ENCODE data around the gene GPR132. TPM values are rescaled to one million over a fixed set of nuclear protein-coding genes. Genes with fewer than 3 reads are reported as not detected.

Gene GPR132
- total RNA-seq, 1 experiment from 2014 or later = 0.20 TPM

GRCh38 chr14:105093431-105094192 is 28.4 kb upstream of the GPR132 start:
- no peaks in the 10 kb centered on the region; a peak in 1 of 7 replicates for H3K36me3 Mint-ChIP-seq (ENCODE audit: insufficient read depth in 1 of 3, low read depth in 3 of 3)
- no peak overlapping the region for H3K56ac ChIP-seq (ENCODE audit: insufficient read length, low read depth, low read length)
- no peak overlapping the region for H4K8ac ChIP-seq (replicated peaks; ENCODE audit: insufficient read length, low read depth, low read length)
- H3K4me1 Mint-ChIP-seq = peaks cover 13 to 17% of the 10 kb centered on the region in 2 experiments
- peaks cover 3% of the 10 kb centered on the region for H3K23me2 ChIP-seq (ENCODE audit: insufficient read length, low read depth, low read length, poor library complexity, severe bottlenecking)
- no peak overlapping the region for H3K27ac ChIP-seq (ENCODE audit: insufficient read length, low read depth, low read length)
- no peaks in the 10 kb centered on the region for H3K79me2 ChIP-seq (ENCODE audit: insufficient read depth, low read length)
- H3K79me1 ChIP-seq (ENCODE audit: insufficient read depth, low read depth, low read length, poor library complexity, severe bottlenecking) = no peaks in the 10 kb centered on the region
- H2AK5ac ChIP-seq (ENCODE audit: insufficient read length, low read length) = no peak overlapping the region
- H3K23ac ChIP-seq (ENCODE audit: insufficient read length, low read depth, low read length) = no peak overlapping the region
- H4K5ac ChIP-seq (ENCODE audit: insufficient read length, low read depth, low read length) = no peak overlapping the region
- no CpG with 5 or more reads among the region's 76 CpGs for WGBS (ENCODE audit: extremely low coverage, insufficient read length, low lambda C conversion rate)
- no peak overlapping the region for H4K91ac ChIP-seq (ENCODE audit: insufficient read length, low read depth, low read length)
- H2BK15ac ChIP-seq (ENCODE audit: low read depth, low read length) = no peak overlapping the region
- no peaks in the 10 kb centered on the region for H3K9me3 ChIP-seq (ENCODE audit: control insufficient read depth, low read depth, low read length)
- peak overlapping the region; percentile 53 to 69 for H3K4me3 Mint-ChIP-seq
- no peak overlapping the region for H3K4ac ChIP-seq (ENCODE audit: low read depth, low read length)
- H3K4me2 ChIP-seq (ENCODE audit: insufficient read depth, insufficient read length, low read length) = peak overlapping the region; percentile 14
- peak; percentile 81 for TF ChIP-seq CTCF (conservative IDR thresholded peaks at IDR 0.05)
- peaks cover 61% of the 10 kb centered on the region for H3K27me3 Mint-ChIP-seq (ENCODE audit: low read depth)
- no peak overlapping the region for H2BK120ac ChIP-seq (ENCODE audit: low read depth, low read length, poor library complexity, severe bottlenecking)
- peaks cover 5% of the 10 kb centered on the region; the same call in 1 of the 2 replicates for H3K27me3 ChIP-seq (ENCODE audit: insufficient read depth, low read length)
- no peak overlapping the region for H2BK5ac ChIP-seq (ENCODE audit: insufficient read length, low read length)
- no peak overlapping the region for H3K9ac ChIP-seq (ENCODE audit: extremely low read depth, insufficient read length, low read length)
- H3K27ac Mint-ChIP-seq = no peak overlapping the region
- H3K18ac ChIP-seq (ENCODE audit: insufficient read length, low read depth, low read length) = no peak overlapping the region
- peaks cover 4 to 6% of the 10 kb centered on the region in 2 experiments for H3K9me3 Mint-ChIP-seq
- H2BK20ac ChIP-seq (ENCODE audit: low read depth, low read length, poor library complexity, severe bottlenecking) = no peak overlapping the region
- H3T11ph ChIP-seq (ENCODE audit: low read length) = no peak overlapping the region
- no peak overlapping the region for H3K14ac ChIP-seq (ENCODE audit: insufficient read depth, low read length)
- no peaks in the 10 kb centered on the region for H4K20me1 ChIP-seq (ENCODE audit: control insufficient read depth, insufficient read depth, insufficient read length)
- H2BK12ac ChIP-seq (ENCODE audit: insufficient read length, low read depth, low read length) = no peak overlapping the region
- no peak overlapping the region for H2AFZ ChIP-seq (ENCODE audit: low read length)
- DNase-seq = peak; percentile 92
- H3K4me1 ChIP-seq (ENCODE audit: insufficient read depth, low read length) = no peaks in the 10 kb centered on the region; the same call in 1 of the 2 replicates

All from H9 (cell line).